Suprapubic skin (tissue), 4 donors: ENCODE measurements around the gene CTSL.

Experiments
- EP300 ChIP-seq: sonication (generic); formaldehyde crosslinking; IDR thresholded peaks from one replicate; pipeline ENCODE4 v1.6.1; 2017; ENCODE audit warnings: antibody characterized with exemption
- POLR2A ChIP-seq, 2 donors: fragments of 450-650 bp; IDR thresholded peaks; one replicate each; pipeline ENCODE4 v1.6.1; 2017; ENCODE audit warnings: antibody characterized with exemption in 2 of 2, mild to moderate bottlenecking in 2 of 2, moderate library complexity in 2 of 2
- POLR2AphosphoS5 ChIP-seq, 3 donors: sonication (generic); formaldehyde crosslinking; IDR thresholded peaks; one replicate each; pipeline ENCODE4 v1.6.1; 2017; ENCODE audit warnings: antibody characterized with exemption in 3 of 3
- TF ChIP-seq, protein P1 (sequence below), 2 donors: fragments of 200-600 bp in 1 of 2; fragments of 450-650 bp in 1 of 2; sonication (generic) in 1 of 2; IDR thresholded peaks; one replicate each; pipeline ENCODE4 v1.5.1; 2016 to 2019; ENCODE audit warnings: antibody characterized with exemption in 2 of 2, mild to moderate bottlenecking in 1 of 2, moderate library complexity in 1 of 2

DNA sequence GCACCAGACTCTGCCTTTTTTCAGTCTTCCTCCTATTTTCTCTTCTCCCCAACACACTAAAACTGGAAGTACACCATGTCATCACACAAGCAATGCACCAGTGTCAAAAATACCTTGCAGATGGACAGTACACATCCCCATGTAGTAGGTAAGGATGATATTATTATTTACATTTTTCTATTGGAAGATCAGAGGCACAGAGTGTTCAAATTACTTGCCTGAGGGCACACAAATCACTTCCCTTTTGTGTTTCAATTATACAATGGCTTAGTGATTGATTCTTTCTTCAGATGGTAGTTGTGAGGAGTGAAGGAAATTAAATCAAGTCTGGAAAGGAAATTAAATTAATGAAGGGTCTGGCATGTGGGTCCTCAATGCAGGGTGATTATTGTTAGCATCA is 39.6 kb downstream of the CTSL start:
- TF ChIP-seq POLR2A (IDR thresholded peaks at IDR 0.05) (no peak), POLR2AphosphoS5 (IDR thresholded peaks at IDR 0.05) (no peak), EP300 (no peak)
- TF ChIP-seq, protein P1, sequence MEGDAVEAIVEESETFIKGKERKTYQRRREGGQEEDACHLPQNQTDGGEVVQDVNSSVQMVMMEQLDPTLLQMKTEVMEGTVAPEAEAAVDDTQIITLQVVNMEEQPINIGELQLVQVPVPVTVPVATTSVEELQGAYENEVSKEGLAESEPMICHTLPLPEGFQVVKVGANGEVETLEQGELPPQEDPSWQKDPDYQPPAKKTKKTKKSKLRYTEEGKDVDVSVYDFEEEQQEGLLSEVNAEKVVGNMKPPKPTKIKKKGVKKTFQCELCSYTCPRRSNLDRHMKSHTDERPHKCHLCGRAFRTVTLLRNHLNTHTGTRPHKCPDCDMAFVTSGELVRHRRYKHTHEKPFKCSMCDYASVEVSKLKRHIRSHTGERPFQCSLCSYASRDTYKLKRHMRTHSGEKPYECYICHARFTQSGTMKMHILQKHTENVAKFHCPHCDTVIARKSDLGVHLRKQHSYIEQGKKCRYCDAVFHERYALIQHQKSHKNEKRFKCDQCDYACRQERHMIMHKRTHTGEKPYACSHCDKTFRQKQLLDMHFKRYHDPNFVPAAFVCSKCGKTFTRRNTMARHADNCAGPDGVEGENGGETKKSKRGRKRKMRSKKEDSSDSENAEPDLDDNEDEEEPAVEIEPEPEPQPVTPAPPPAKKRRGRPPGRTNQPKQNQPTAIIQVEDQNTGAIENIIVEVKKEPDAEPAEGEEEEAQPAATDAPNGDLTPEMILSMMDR (IDR thresholded peaks at IDR 0.05) = no peak
